HepG2 (cell line): Measurements from ENCODE around the gene AHCY. TPM values are rescaled to one million over a fixed set of nuclear protein-coding genes. Genes with fewer than 3 reads are reported as not detected.

ENCODE experiments used
- KLF6 ChIP-seq: IDR thresholded peaks from 2 replicates; pipeline ENCODE4 v1.8.0; 2016; ENCODE audit warnings: missing biosample characterization, missing genetic modification reagents
- MAFF ChIP-seq: IDR thresholded peaks from 2 replicates; pipeline ENCODE4 v1.6.1; 2011; ENCODE audit warnings: low read depth, low read length, improper control_type of control experiment
- MED8 ChIP-seq: sonication (generic); formaldehyde crosslinking; IDR thresholded peaks from 2 replicates; pipeline ENCODE4 v1.8.1; 2023; ENCODE audit warnings: mild to moderate bottlenecking, missing genetic modification reagents; ENCODE audit not compliant: insufficient replicate concordance
- NR2F6 ChIP-seq, 2 experiments: IDR thresholded peaks; 2 replicates each; pipeline ENCODE4 v1.6.1; 2016; ENCODE audit warnings: antibody characterized with exemption in 1 of 2, mild to moderate bottlenecking in 1 of 2
- SPEN ChIP-seq: sonication (generic); formaldehyde crosslinking; IDR thresholded peaks from 2 replicates; pipeline ENCODE4 v1.5.1; 2020; ENCODE audit warnings: low read depth, mild to moderate bottlenecking, missing genetic modification reagents
- ZBTB3 ChIP-seq: sonication (generic); formaldehyde crosslinking; IDR thresholded peaks from 2 replicates; pipeline ENCODE4 v1.4.0; 2020; ENCODE audit warnings: low read depth, mild to moderate bottlenecking, moderate library complexity, missing genetic modification reagents, borderline replicate concordance
- ZNF530 ChIP-seq: sonication (generic); formaldehyde crosslinking; IDR thresholded peaks from 2 replicates; pipeline ENCODE4 v1.5.0; 2020; ENCODE audit warnings: low read depth, mild to moderate bottlenecking, missing genetic modification reagents
- ZNF589 ChIP-seq: sonication (generic); formaldehyde crosslinking; conservative IDR thresholded peaks from 2 replicates; pipeline ENCODE4 v1.8.0; 2022; ENCODE audit warnings: mild to moderate bottlenecking, moderate library complexity, missing genetic modification reagents
- ZNF615 ChIP-seq: sonication (generic); formaldehyde crosslinking; IDR thresholded peaks from 2 replicates; pipeline ENCODE4 v1.5.0; 2020; ENCODE audit warnings: mild to moderate bottlenecking, missing genetic modification reagents, borderline replicate concordance
- ZNF646 ChIP-seq: sonication (generic); formaldehyde crosslinking; IDR thresholded peaks from 2 replicates; pipeline ENCODE4 v1.9.0; 2021; ENCODE audit warnings: mild to moderate bottlenecking, missing genetic modification reagents
- polyA plus RNA-seq, 8 experiments: library from polyadenylated mRNA; depleted of rRNA in 3 of 8; stranded (reverse) in 7 of 8; unstranded in 1 of 8; fragments of >200 nt; fragmentation: Illumina TruSeq in 4 of 8; extraction: Trizol in 4 of 8; gene quantifications; 2 replicates each; pipeline versions ENCODE4 v1.2.1 to v1.2.3, GENCODE V29; 2011 to 2016; ENCODE audit warnings: low read depth in 4 of 8, missing spikeins in 1 of 8, mixed read lengths in 1 of 8; ENCODE audit not compliant: insufficient read depth in 1 of 8
- total RNA-seq, 5 experiments: library from RNA; depleted of rRNA; stranded (reverse); fragments of >200 nt; fragmentation: Illumina TruSeq; extraction: Trizol; gene quantifications; 2 replicates each; pipeline ENCODE4 v1.2.3, GENCODE V29; 2016; ENCODE audit warnings: low read depth in 1 of 5
- TF ChIP-seq, protein P1 (sequence below): sonication (generic); formaldehyde crosslinking; IDR thresholded peaks from 2 replicates; pipeline ENCODE4 v1.5.0; 2020; ENCODE audit warnings: mild to moderate bottlenecking, missing genetic modification reagents, borderline replicate concordance
- TF ChIP-seq, protein P2 (sequence below): sonication (generic); formaldehyde crosslinking; IDR thresholded peaks from 2 replicates; pipeline ENCODE4 v1.4.0; 2020; ENCODE audit warnings: mild to moderate bottlenecking, missing genetic modification reagents

Gene AHCY
- total and polyA plus RNA-seq, 2 of the 13 experiments (the other 11 are each of a cell fraction or from before 2014, with no cell fraction given): 407 to 419 TPM

DNA sequence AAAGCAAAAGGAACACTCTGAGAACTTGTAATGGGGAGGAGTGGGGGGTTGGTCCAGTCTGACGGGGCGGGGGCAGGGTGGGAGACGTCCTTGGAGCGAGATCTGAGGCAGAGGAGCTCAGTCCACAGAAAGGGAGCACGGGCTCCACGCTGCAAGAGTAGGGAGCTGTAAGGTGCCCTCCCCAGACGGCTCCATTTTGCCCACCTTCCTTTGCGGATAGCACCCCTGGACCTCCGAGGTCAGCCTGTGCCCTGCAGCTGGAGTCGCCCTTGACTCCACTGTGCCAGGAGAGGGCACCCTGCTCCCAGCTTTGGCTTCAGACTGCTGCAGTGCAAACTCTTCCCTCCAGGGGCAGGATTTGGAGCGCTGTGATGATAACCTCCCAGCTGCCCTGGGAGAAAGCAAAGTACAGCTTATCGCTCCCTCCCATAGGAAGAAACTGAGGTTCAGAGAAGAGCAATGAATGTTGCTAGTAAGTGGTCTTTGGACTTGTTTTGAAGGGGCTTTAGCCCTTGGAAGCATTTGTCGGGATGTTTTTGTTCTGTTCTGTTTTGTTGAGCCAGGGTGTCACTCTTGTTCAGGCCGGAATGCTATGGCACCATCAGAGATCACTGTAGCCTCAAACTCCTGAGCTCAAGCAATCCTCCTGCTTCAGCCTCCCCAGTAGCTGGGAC is 9.5 kb upstream of the AHCY start (continued):
- TF ChIP-seq, protein P1, sequence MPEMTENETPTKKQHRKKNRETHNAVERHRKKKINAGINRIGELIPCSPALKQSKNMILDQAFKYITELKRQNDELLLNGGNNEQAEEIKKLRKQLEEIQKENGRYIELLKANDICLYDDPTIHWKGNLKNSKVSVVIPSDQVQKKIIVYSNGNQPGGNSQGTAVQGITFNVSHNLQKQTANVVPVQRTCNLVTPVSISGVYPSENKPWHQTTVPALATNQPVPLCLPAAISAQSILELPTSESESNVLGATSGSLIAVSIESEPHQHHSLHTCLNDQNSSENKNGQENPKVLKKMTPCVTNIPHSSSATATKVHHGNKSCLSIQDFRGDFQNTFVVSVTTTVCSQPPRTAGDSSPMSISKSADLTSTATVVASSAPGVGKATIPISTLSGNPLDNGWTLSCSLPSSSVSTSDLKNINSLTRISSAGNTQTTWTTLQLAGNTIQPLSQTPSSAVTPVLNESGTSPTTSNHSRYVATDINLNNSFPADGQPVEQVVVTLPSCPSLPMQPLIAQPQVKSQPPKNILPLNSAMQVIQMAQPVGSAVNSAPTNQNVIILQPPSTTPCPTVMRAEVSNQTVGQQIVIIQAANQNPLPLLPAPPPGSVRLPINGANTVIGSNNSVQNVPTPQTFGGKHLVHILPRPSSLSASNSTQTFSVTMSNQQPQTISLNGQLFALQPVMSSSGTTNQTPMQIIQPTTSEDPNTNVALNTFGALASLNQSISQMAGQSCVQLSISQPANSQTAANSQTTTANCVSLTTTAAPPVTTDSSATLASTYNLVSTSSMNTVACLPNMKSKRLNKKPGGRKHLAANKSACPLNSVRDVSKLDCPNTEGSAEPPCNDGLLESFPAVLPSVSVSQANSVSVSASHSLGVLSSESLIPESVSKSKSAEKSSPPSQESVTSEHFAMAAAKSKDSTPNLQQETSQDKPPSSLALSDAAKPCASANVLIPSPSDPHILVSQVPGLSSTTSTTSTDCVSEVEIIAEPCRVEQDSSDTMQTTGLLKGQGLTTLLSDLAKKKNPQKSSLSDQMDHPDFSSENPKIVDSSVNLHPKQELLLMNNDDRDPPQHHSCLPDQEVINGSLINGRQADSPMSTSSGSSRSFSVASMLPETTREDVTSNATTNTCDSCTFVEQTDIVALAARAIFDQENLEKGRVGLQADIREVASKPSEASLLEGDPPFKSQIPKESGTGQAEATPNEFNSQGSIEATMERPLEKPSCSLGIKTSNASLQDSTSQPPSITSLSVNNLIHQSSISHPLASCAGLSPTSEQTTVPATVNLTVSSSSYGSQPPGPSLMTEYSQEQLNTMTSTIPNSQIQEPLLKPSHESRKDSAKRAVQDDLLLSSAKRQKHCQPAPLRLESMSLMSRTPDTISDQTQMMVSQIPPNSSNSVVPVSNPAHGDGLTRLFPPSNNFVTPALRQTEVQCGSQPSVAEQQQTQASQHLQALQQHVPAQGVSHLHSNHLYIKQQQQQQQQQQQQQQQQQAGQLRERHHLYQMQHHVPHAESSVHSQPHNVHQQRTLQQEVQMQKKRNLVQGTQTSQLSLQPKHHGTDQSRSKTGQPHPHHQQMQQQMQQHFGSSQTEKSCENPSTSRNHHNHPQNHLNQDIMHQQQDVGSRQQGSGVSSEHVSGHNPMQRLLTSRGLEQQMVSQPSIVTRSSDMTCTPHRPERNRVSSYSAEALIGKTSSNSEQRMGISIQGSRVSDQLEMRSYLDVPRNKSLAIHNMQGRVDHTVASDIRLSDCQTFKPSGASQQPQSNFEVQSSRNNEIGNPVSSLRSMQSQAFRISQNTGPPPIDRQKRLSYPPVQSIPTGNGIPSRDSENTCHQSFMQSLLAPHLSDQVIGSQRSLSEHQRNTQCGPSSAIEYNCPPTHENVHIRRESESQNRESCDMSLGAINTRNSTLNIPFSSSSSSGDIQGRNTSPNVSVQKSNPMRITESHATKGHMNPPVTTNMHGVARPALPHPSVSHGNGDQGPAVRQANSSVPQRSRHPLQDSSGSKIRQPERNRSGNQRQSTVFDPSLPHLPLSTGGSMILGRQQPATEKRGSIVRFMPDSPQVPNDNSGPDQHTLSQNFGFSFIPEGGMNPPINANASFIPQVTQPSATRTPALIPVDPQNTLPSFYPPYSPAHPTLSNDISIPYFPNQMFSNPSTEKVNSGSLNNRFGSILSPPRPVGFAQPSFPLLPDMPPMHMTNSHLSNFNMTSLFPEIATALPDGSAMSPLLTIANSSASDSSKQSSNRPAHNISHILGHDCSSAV (CRISPR knock-in tag): 0 out of 2 replicates have a peak, but pooled peaks have one; percentile 44
- peak; percentile 43; the same call in 1 of the 2 replicates for TF ChIP-seq MAFF
- peak; percentile 84 for TF ChIP-seq SPEN (CRISPR knock-in tag)
- TF ChIP-seq ZNF615: no peak
- TF ChIP-seq ZNF646: no peak
- peak; percentile 86 for TF ChIP-seq NR2F6 (IDR thresholded peaks at IDR 0.05)
- peak; percentile 97 for TF ChIP-seq NR2F6 (CRISPR knock-in tag; IDR thresholded peaks at IDR 0.05)
- TF ChIP-seq ZNF589 (CRISPR knock-in tag): no peak
- TF ChIP-seq ZNF530: no peak
- TF ChIP-seq KLF6: peak; percentile 71
- no peak for TF ChIP-seq MED8
- TF ChIP-seq ZBTB3 (CRISPR knock-in tag): peak; percentile 66; the same call in 1 of the 2 replicates
- TF ChIP-seq, protein P2, sequence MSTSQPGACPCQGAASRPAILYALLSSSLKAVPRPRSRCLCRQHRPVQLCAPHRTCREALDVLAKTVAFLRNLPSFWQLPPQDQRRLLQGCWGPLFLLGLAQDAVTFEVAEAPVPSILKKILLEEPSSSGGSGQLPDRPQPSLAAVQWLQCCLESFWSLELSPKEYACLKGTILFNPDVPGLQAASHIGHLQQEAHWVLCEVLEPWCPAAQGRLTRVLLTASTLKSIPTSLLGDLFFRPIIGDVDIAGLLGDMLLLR: peak; percentile 63; the same call in 1 of the 2 replicates
